Measurements from ENCODE around the gene RBBP5.

The RBBP5 gene

GRCh38 chr1:205074084-205074483, 47.7 kb downstream of the RBBP5 start:
- DNase-seq (ENCODE audit: low read depth) = no peak

- no peak for DNase-seq (ENCODE audit: low read depth)
These were observed 48.3 kb downstream of the RBBP5 start for GRCh38 chr1:205073511-205073910.

GRCh38 chr1:205072881-205073280, 48.9 kb downstream of the RBBP5 start:
- DNase-seq (ENCODE audit: low read depth) = no peak

- DNase-seq (ENCODE audit: low read depth) = no peak
These were observed 49.5 kb downstream of the RBBP5 start for GRCh38 chr1:205072286-205072685.

GRCh38 chr1:205071801-205072200, 50.0 kb downstream of the RBBP5 start:
- DNase-seq (ENCODE audit: low read depth) = no peak

- DNase-seq (ENCODE audit: low read depth) = no peak
These were observed 50.8 kb downstream of the RBBP5 start for GRCh38 chr1:205071028-205071409.

GRCh38 chr1:205069371-205070125, 52.2 kb downstream of the RBBP5 start:
- DNase-seq (ENCODE audit: low read depth) = no peak

- no peak for DNase-seq (ENCODE audit: low read depth)
These were observed 53.2 kb downstream of the RBBP5 start for GRCh38 chr1:205068457-205069040.

GRCh38 chr1:205068001-205068400, 53.8 kb downstream of the RBBP5 start:
- no peak for DNase-seq (ENCODE audit: low read depth)

- no peak for DNase-seq (ENCODE audit: low read depth)
These were observed 54.7 kb downstream of the RBBP5 start for GRCh38 chr1:205067031-205067430.

- no peak for DNase-seq (ENCODE audit: low read depth)
These were observed 55.5 kb downstream of the RBBP5 start for GRCh38 chr1:205066141-205066818.

- DNase-seq (ENCODE audit: low read depth) = no peak
These were observed 56.1 kb downstream of the RBBP5 start for GRCh38 chr1:205065666-205066065.

GRCh38 chr1:205064741-205065316, 56.9 kb downstream of the RBBP5 start:
- no peak for DNase-seq (ENCODE audit: low read depth)

GRCh38 chr1:205064301-205064700, 57.5 kb downstream of the RBBP5 start:
- no peak for DNase-seq (ENCODE audit: low read depth)

GRCh38 chr1:205062895-205063294, 58.9 kb downstream of the RBBP5 start:
- no peak for DNase-seq (ENCODE audit: low read depth)

GRCh38 chr1:205062319-205062718, 59.5 kb downstream of the RBBP5 start:
- no peak for DNase-seq (ENCODE audit: low read depth)

- DNase-seq (ENCODE audit: low read depth) = no peak
These were observed 60.1 kb downstream of the RBBP5 start for GRCh38 chr1:205061665-205062069.

GRCh38 chr1:205061227-205061626, 60.6 kb downstream of the RBBP5 start:
- no peak for DNase-seq (ENCODE audit: low read depth)

- DNase-seq (ENCODE audit: low read depth) = no peak
These were observed 61.0 kb downstream of the RBBP5 start for GRCh38 chr1:205060746-205061145.

GRCh38 chr1:205059660-205060059, 62.1 kb downstream of the RBBP5 start:
- DNase-seq (ENCODE audit: low read depth) = no peak

GRCh38 chr1:205058853-205059252, 62.9 kb downstream of the RBBP5 start:
- DNase-seq (ENCODE audit: low read depth) = no peak

GRCh38 chr1:205057808-205058575, 63.8 kb downstream of the RBBP5 start:
- DNase-seq (ENCODE audit: low read depth) = no peak

Measured in GM04503 (cell line).